Astrocyte (in vitro differentiated cells and primary cell): ENCODE data around the gene DNHD1. TPM values are rescaled to one million over a fixed set of nuclear protein-coding genes. Genes with fewer than 3 reads are reported as not detected.

ENCODE experiments used
- DNase-seq: peaks from one replicate; pipeline ENCODE4 v3.0.0-alpha.2; 2010; ENCODE audit warnings: low read depth
- FAIRE-seq: peaks from 2 replicates; lab custom pipeline; 2011; peaks lifted over from hg19 to GRCh38; lab: Jason Lieb, UNC
- H2AFZ ChIP-seq: 2 replicates; pipeline ENCODE4 v1.6.0; 2012; ENCODE audit warnings: low read depth, low read length, inconsistent platforms
- H3K27ac ChIP-seq: 2 replicates; pipeline ENCODE4 v1.5.1; 2011; ENCODE audit warnings: low read depth, low read length, inconsistent platforms
- H3K27me3 ChIP-seq: 2 replicates; pipeline ENCODE4 v1.6.0; 2011; ENCODE audit warnings: low read length, inconsistent platforms; ENCODE audit not compliant: insufficient read depth
- H3K36me3 ChIP-seq: 2 replicates; pipeline ENCODE4 v1.5.1; 2011; ENCODE audit warnings: low read length, inconsistent platforms; ENCODE audit not compliant: insufficient read depth
- H3K4me1 ChIP-seq: 2 replicates; pipeline ENCODE4 v1.5.1; 2011; ENCODE audit warnings: low read length, inconsistent platforms; ENCODE audit not compliant: insufficient read depth
- H3K4me2 ChIP-seq: 2 replicates; pipeline ENCODE4 v1.6.0; 2012; ENCODE audit warnings: low read length, inconsistent platforms
- H3K4me3 ChIP-seq: 2 replicates; pipeline ENCODE4 v1.5.1; 2011; ENCODE audit warnings: low read depth, mild to moderate bottlenecking, low read length, inconsistent platforms; ENCODE audit not compliant: insufficient read depth
- H3K79me2 ChIP-seq: 2 replicates; pipeline ENCODE4 v1.6.0; 2012; ENCODE audit warnings: mild to moderate bottlenecking, low read length, inconsistent platforms; ENCODE audit not compliant: insufficient read depth
- H3K9ac ChIP-seq: 2 replicates; pipeline ENCODE4 v1.6.0; 2012; ENCODE audit warnings: mild to moderate bottlenecking, low read length, inconsistent platforms
- H3K9me3 ChIP-seq: 2 replicates; pipeline ENCODE4 v1.5.1; 2012; ENCODE audit warnings: low read depth, mild to moderate bottlenecking, low read length, inconsistent platforms; ENCODE audit not compliant: insufficient read depth
- H4K20me1 ChIP-seq: 2 replicates; pipeline ENCODE4 v1.6.0; 2012; ENCODE audit warnings: low read length, inconsistent platforms; ENCODE audit not compliant: insufficient read depth
- H3K27ac Mint-ChIP-seq: one replicate; pipeline ENCODE4 v1.8.0; 2021; ENCODE audit warnings: mild to moderate bottlenecking, mixed read lengths; ENCODE audit not compliant: unreplicated experiment
- H3K27me3 Mint-ChIP-seq: one replicate; pipeline ENCODE4 v1.8.0; 2021; ENCODE audit warnings: low read depth, mixed read lengths; ENCODE audit not compliant: unreplicated experiment
- H3K36me3 Mint-ChIP-seq: one replicate; pipeline ENCODE4 v1.8.0; 2021; ENCODE audit warnings: low read depth, mixed read lengths; ENCODE audit not compliant: unreplicated experiment
- H3K4me1 Mint-ChIP-seq: one replicate; pipeline ENCODE4 v1.8.0; 2021; ENCODE audit warnings: low read depth, mixed read lengths; ENCODE audit not compliant: unreplicated experiment
- H3K4me3 Mint-ChIP-seq: one replicate; pipeline ENCODE4 v1.8.0; 2021; ENCODE audit warnings: mild to moderate bottlenecking, moderate library complexity, mixed read lengths; ENCODE audit not compliant: unreplicated experiment
- H3K9me3 Mint-ChIP-seq: one replicate; pipeline ENCODE4 v1.8.0; 2021; ENCODE audit warnings: mild to moderate bottlenecking, mixed read lengths; ENCODE audit not compliant: unreplicated experiment
- CTCF ChIP-seq: IDR thresholded peaks from 2 replicates; pipeline ENCODE4 v1.5.1; 2011; ENCODE audit warnings: low read depth, mild to moderate bottlenecking, inconsistent platforms, low read length, moderate library complexity; ENCODE audit not compliant: insufficient read depth
- EZH2 ChIP-seq: IDR thresholded peaks from 2 replicates; pipeline ENCODE4 v1.6.1; 2012; ENCODE audit warnings: mild to moderate bottlenecking, low read length, inconsistent platforms; ENCODE audit not compliant: insufficient read depth
- total RNA-seq: library from RNA; stranded (reverse); gene quantifications from 2 replicates; pipeline ENCODE4 v1.2.1, GENCODE V29; 2021

Gene DNHD1
- total RNA-seq, 1 donor from 2014 or later: 8.2 TPM

DNA sequence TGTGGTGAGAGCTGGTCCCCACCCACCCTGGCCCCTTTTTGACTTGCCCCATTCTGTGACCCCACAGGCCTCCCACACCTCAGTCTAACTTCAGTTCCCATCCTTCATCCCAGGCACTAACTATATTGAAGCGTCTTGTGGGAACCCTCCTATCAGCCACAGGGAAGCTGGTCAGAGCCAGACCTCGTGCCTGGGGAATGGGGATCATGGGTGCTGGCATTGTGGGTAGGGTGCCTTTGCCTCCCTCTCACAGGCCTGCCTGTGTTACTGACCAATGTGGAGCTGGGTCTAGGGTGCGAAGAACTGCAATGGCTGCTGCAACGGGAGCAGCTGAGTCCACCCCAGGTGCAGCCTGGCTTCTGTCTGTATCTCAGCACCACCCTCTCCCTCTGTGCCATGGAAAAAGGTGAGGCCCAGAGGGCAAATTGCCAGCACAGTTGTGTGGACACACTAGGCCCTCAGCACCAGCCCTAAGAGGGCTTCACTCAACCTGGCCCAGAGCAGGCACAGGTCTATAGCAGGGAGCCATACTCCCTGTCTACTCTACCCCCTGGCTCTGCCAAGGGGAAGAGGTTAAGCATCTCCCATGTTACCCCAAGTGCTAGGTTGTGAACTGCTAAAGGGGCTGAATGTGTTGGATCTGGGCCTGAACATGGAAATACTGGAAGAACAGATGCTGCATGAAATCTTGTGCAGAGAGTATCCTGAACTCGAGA, 69.1 kb downstream of the DNHD1 start:
- FAIRE-seq (no peak), DNase-seq (no peak)
- peaks cover 3% of the 10 kb centered on the region for H3K27me3 Mint-ChIP-seq
- H3K4me1 ChIP-seq: peaks cover 12% of the 10 kb centered on the region
- no peak overlapping the region for H3K9ac ChIP-seq
- H3K4me3 Mint-ChIP-seq: no peak overlapping the region
- H3K9me3 Mint-ChIP-seq: peaks cover 4% of the 10 kb centered on the region
- H3K27ac ChIP-seq: no peak overlapping the region
- no peaks in the 10 kb centered on the region for H3K27me3 ChIP-seq
- peaks cover 9% of the 10 kb centered on the region for H4K20me1 ChIP-seq
- no peak overlapping the region for H3K4me2 ChIP-seq
- H3K4me3 ChIP-seq: no peak overlapping the region
- H3K36me3 ChIP-seq: peaks cover 2% of the 10 kb centered on the region
- no peak overlapping the region for H3K27ac Mint-ChIP-seq
- H3K9me3 ChIP-seq: no peaks in the 10 kb centered on the region
- H3K36me3 Mint-ChIP-seq: peaks cover 15% of the 10 kb centered on the region
- H3K4me1 Mint-ChIP-seq: peaks cover 10% of the 10 kb centered on the region
- no peak overlapping the region for H2AFZ ChIP-seq
- H3K79me2 ChIP-seq: no peaks in the 10 kb centered on the region
- no peak for TF ChIP-seq EZH2
- TF ChIP-seq CTCF: no peak

- no peak overlapping the region for H3K27ac ChIP-seq
- H3K4me3 Mint-ChIP-seq: no peak overlapping the region
- H3K27me3 ChIP-seq: no peaks in the 10 kb centered on the region
- H3K27ac Mint-ChIP-seq: no peak overlapping the region
- H3K4me1 ChIP-seq: peaks cover 13% of the 10 kb centered on the region
- no peaks in the 10 kb centered on the region for H3K9me3 ChIP-seq
- no peak overlapping the region for H3K4me2 ChIP-seq
- peaks cover 18% of the 10 kb centered on the region for H3K36me3 Mint-ChIP-seq
- peaks cover 13% of the 10 kb centered on the region for H3K4me1 Mint-ChIP-seq
- peaks cover 3% of the 10 kb centered on the region for H3K27me3 Mint-ChIP-seq
- no peak overlapping the region for H3K4me3 ChIP-seq
- H3K9me3 Mint-ChIP-seq: peaks cover 3% of the 10 kb centered on the region
- no peaks in the 10 kb centered on the region for H3K79me2 ChIP-seq
- FAIRE-seq: no peak
- H4K20me1 ChIP-seq: peaks cover 15% of the 10 kb centered on the region
- DNase-seq: no peak
- H3K36me3 ChIP-seq: peaks cover 2% of the 10 kb centered on the region
- H3K9ac ChIP-seq: no peak overlapping the region
- TF ChIP-seq EZH2 (no peak), CTCF (no peak)
- no peak overlapping the region for H2AFZ ChIP-seq
Measured at GRCh38 chr11:6566704-6567370, 69.8 kb downstream of the DNHD1 start.

DNA sequence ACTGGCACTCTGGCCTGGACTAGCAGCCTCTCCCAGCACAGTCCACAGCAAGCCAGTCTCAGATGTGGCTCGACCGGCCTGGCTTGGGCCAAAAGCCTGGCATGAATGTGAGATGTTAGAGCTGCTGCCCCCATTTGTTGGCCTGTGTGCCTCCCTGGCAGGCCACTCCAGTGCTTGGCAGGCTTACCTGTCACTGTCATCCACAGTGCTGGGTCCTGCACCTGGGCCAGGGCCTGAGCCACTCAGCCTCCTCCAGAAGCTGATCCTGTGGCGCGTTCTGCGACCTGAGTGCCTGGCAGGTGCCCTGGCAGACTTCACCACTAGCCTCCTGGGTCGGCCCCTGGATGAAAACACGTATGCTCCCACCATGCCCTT, 70.3 kb downstream of the DNHD1 start:
- Histone ChIP-seq H3K4me2 (no peak overlapping the region), H3K4me1 (peaks cover 17% of the 10 kb centered on the region), H3K9me3 (no peaks in the 10 kb centered on the region), H3K27me3 (no peaks in the 10 kb centered on the region), H3K9ac (no peak overlapping the region), H4K20me1 (peaks cover 17% of the 10 kb centered on the region), H2AFZ (no peak overlapping the region), H3K4me3 (no peak overlapping the region), H3K36me3 (peaks cover 2% of the 10 kb centered on the region), H3K79me2 (no peaks in the 10 kb centered on the region), H3K27ac (no peak overlapping the region)
- Mint-ChIP-seq H3K9me3 (peaks cover 3% of the 10 kb centered on the region), H3K27me3 (peaks cover 3% of the 10 kb centered on the region), H3K36me3 (peaks cover 20% of the 10 kb centered on the region), H3K4me3 (no peak overlapping the region), H3K4me1 (peaks cover 16% of the 10 kb centered on the region), H3K27ac (no peak overlapping the region)
- no peak for DNase-seq
- no peak for FAIRE-seq
- TF ChIP-seq CTCF (no peak), EZH2 (no peak)
